Activated CD8-positive, alpha-beta memory T cell treated with anti-CD3 and anti-CD28 coated beads for 48 hours (primary cell): Measurements from ENCODE around the gene LEFTY1.

ENCODE experiments used
- DNase-seq, 3 experiments: peaks; one replicate each; pipeline ENCODE4 v3.0.0-alpha.2; 2020; ENCODE audit warnings: low read depth in 2 of 3, low spot score in 2 of 3

LEFTY1 gene

GRCh38 chr1:225873281-225873850 is 15.6 kb downstream of the LEFTY1 start:
- DNase-seq, result no peak

- no peak for DNase-seq
These were observed 16.9 kb downstream of the LEFTY1 start for GRCh38 chr1:225872075-225872430.

- DNase-seq, result no peak
These were observed 17.4 kb downstream of the LEFTY1 start for GRCh38 chr1:225871359-225872074.

GRCh38 chr1:225870911-225871310 is 18.0 kb downstream of the LEFTY1 start:
- no peak for DNase-seq

GRCh38 chr1:225868631-225869330 is 20.2 kb downstream of the LEFTY1 start:
- no peak for DNase-seq

- no peak for DNase-seq
These were observed 22.0 kb downstream of the LEFTY1 start for GRCh38 chr1:225866981-225867380.

- peak in 1 of 3 experiments; percentile 51 for DNase-seq
These were observed 22.7 kb downstream of the LEFTY1 start for GRCh38 chr1:225866061-225866837.

GRCh38 chr1:225865514-225865913 is 23.4 kb downstream of the LEFTY1 start:
- DNase-seq, result no peak

- no peak for DNase-seq
These were observed 25.8 kb downstream of the LEFTY1 start for GRCh38 chr1:225863167-225863566.

- no peak for DNase-seq
These were observed 26.4 kb downstream of the LEFTY1 start for GRCh38 chr1:225862581-225862950.

GRCh38 chr1:225861834-225862580 is 26.9 kb downstream of the LEFTY1 start:
- no peak for DNase-seq

GRCh38 chr1:225860876-225861441 is 28.0 kb downstream of the LEFTY1 start:
- DNase-seq, result no peak

GRCh38 chr1:225860107-225860506 is 28.8 kb downstream of the LEFTY1 start:
- no peak for DNase-seq

- DNase-seq, result no peak
These were observed 29.8 kb downstream of the LEFTY1 start for GRCh38 chr1:225859151-225859550.

- DNase-seq, result no peak
These were observed 31.7 kb downstream of the LEFTY1 start for GRCh38 chr1:225857256-225857655.

- no peak for DNase-seq
These were observed 33.2 kb downstream of the LEFTY1 start for GRCh38 chr1:225855503-225856300.

GRCh38 chr1:225853441-225853840 is 35.5 kb downstream of the LEFTY1 start:
- no peak for DNase-seq

- no peak for DNase-seq
These were observed 36.4 kb downstream of the LEFTY1 start for GRCh38 chr1:225852413-225853124.

GRCh38 chr1:225851805-225852204 is 37.1 kb downstream of the LEFTY1 start:
- DNase-seq, result no peak
